Keratinocyte (primary cell): ENCODE results near the gene LRRIQ3. TPM values are rescaled to one million over a fixed set of nuclear protein-coding genes. Genes with fewer than 3 reads are reported as not detected.
A peak's percentile ranks its signal among the peaks of the same experiment; 100 is the strongest.
"Not testable (repeated sequence)": the region's sequence is repeated elsewhere in the genome, so short reads cannot be mapped to it uniquely, and the experiment has no call there.

Source experiments
- DNase-seq: peaks from one replicate; pipeline ENCODE4 v3.0.0-alpha.2; 2011; ENCODE audit warnings: low read depth, missing footprints, low spot score
- FAIRE-seq: peaks from 2 replicates; lab custom pipeline; 2011; peaks lifted over from hg19 to GRCh38; lab: Jason Lieb, UNC
- H2AFZ ChIP-seq: 2 replicates; pipeline ENCODE4 v1.6.0; 2012; ENCODE audit warnings: low read length, control low read depth, inconsistent platforms; ENCODE audit not compliant: control insufficient read depth
- H3K27ac ChIP-seq: 2 replicates; pipeline ENCODE4 v1.5.1; 2011; ENCODE audit warnings: low read length; ENCODE audit not compliant: control insufficient read depth, insufficient read depth
- H3K27me3 ChIP-seq: 3 replicates; pipeline ENCODE4 v1.6.0; 2011; ENCODE audit warnings: low read length; ENCODE audit not compliant: control insufficient read depth, insufficient read depth; ENCODE audit errors: extremely low read depth
- H3K36me3 ChIP-seq, 2 experiments: 2 replicates in 1 of 2; 3 replicates in 1 of 2; pipeline ENCODE4 v1.5.1; 2011; ENCODE audit warnings: low read length in 2 of 2, mild to moderate bottlenecking in 1 of 2; ENCODE audit not compliant: control insufficient read depth in 2 of 2, insufficient read depth in 2 of 2; ENCODE audit errors: extremely low read depth in 1 of 2
- H3K4me1 ChIP-seq: 3 replicates; pipeline ENCODE4 v1.5.1; 2011; ENCODE audit warnings: low read length; ENCODE audit not compliant: control insufficient read depth, insufficient read depth; ENCODE audit errors: extremely low read depth
- H3K4me2 ChIP-seq: 3 replicates; pipeline ENCODE4 v1.6.0; 2011; ENCODE audit warnings: low read depth, low read length; ENCODE audit not compliant: control insufficient read depth, insufficient read depth; ENCODE audit errors: extremely low read depth
- H3K4me3 ChIP-seq, 3 experiments: fragments of 200-600 bp in 1 of 3; sonication (generic) in 1 of 3; 2 replicates in 2 of 3; 3 replicates in 1 of 3; pipeline ENCODE4 v1.5.1; 2011 to 2016; ENCODE audit warnings: low read length in 3 of 3, mild to moderate bottlenecking in 3 of 3, control low read depth in 2 of 3, inconsistent platforms in 1 of 3, low read depth in 1 of 3, mixed read lengths in 1 of 3, mixed run types in 1 of 3, moderate library complexity in 1 of 3; ENCODE audit not compliant: control insufficient read depth in 2 of 3, insufficient read depth in 2 of 3; ENCODE audit errors: extremely low read depth in 1 of 3
- H3K79me2 ChIP-seq: 2 replicates; pipeline ENCODE4 v1.6.0; 2012; ENCODE audit warnings: low read length; ENCODE audit not compliant: control insufficient read depth, insufficient read depth
- H3K9ac ChIP-seq: 3 replicates; pipeline ENCODE4 v1.6.0; 2011; ENCODE audit warnings: low read length; ENCODE audit not compliant: control insufficient read depth, insufficient read depth; ENCODE audit errors: extremely low read depth
- H3K9me1 ChIP-seq: 3 replicates; pipeline ENCODE4 v1.6.0; 2011; ENCODE audit warnings: low read length; ENCODE audit not compliant: control insufficient read depth, insufficient read depth; ENCODE audit errors: extremely low read depth
- H3K9me3 ChIP-seq: 2 replicates; pipeline ENCODE4 v1.5.1; 2012; ENCODE audit warnings: low read depth, low read length; ENCODE audit not compliant: control insufficient read depth
- H4K20me1 ChIP-seq: 3 replicates; pipeline ENCODE4 v1.6.0; 2011; ENCODE audit warnings: low read length; ENCODE audit not compliant: control insufficient read depth, insufficient read depth; ENCODE audit errors: extremely low read depth
- CTCF ChIP-seq, 3 experiments: IDR thresholded peaks in 1 of 3; conservative IDR thresholded peaks in 1 of 3; optimal IDR thresholded peaks in 1 of 3; 2 replicates in 2 of 3; 3 replicates in 1 of 3; pipeline versions ENCODE3 to v1.5.1; 2011; ENCODE audit warnings: low read length in 3 of 3, mild to moderate bottlenecking in 3 of 3, moderate library complexity in 2 of 3, control low read depth in 1 of 3, inconsistent platforms in 1 of 3; ENCODE audit not compliant: insufficient read depth in 2 of 3; ENCODE audit errors: extremely low read depth in 1 of 3
- EZH2 ChIP-seq: IDR thresholded peaks from one replicate; pipeline ENCODE4 v1.6.1; 2012; ENCODE audit warnings: inconsistent platforms, mild to moderate bottlenecking, low read length, moderate library complexity
- dilution Hi-C: fragments of 300-500 bp; cut with MboI; formaldehyde crosslinking; loops from one replicate; pipeline ENCODE4 v1.7.0; 2020; ENCODE audit warnings: low sequenced_read_pairs; ENCODE audit not compliant: extremely low pct_ligation_motif_present
- polyA plus RNA-seq, 5 experiments: library from polyadenylated mRNA; depleted of rRNA in 3 of 5; stranded (reverse) in 3 of 5; stranded (forward) in 1 of 5; unstranded in 1 of 5; fragments of >200 nt; gene quantifications; 1 replicate in 1 of 5; 2 replicates in 3 of 5; 3 replicates in 1 of 5; pipeline versions ENCODE4 v1.2.1 to v1.2.3, GENCODE V29; 2011 to 2012; ENCODE audit warnings: missing spikeins in 2 of 5, low read depth in 1 of 5, low replicate concordance in 1 of 5

The LRRIQ3 gene
- polyA plus RNA-seq, 1 donor (not counting 4 experiments of a cell fraction or from before 2014, with no cell fraction given), result 1.8 TPM

GRCh38 chr1:74160046-74160445 lies 37.9 kb downstream of the LRRIQ3 start:
- Histone ChIP-seq H2AFZ (no peak overlapping the region), H3K4me1 (no peaks in the 10 kb centered on the region), H3K27ac (no peak overlapping the region), H3K4me3 (no peak overlapping the region), H3K9ac (no peak overlapping the region), H4K20me1 (no peaks in the 10 kb centered on the region), H3K9me3 (no peaks in the 10 kb centered on the region), H3K4me2 (no peak overlapping the region), H3K36me3 (no peaks in the 10 kb centered on the region), H3K27me3 (no peaks in the 10 kb centered on the region), H3K79me2 (no peaks in the 10 kb centered on the region), H3K9me1 (no peaks in the 10 kb centered on the region)
- TF ChIP-seq CTCF (optimal IDR thresholded peaks at IDR 0.05 in 1 of 3, IDR thresholded peaks at IDR 0.05 in 1 of 3, conservative IDR thresholded peaks at IDR 0.05 in 1 of 3; ENCODE audit: extremely low read depth in 1 of 3, insufficient read depth in 2 of 3, low read length in 3 of 3) (no peak), EZH2 (no peak)
- dilution Hi-C loops, result no loop called here
- DNase-seq (peak; percentile 21), FAIRE-seq (no peak)

GRCh38 chr1:74145086-74145485 lies 52.9 kb downstream of the LRRIQ3 start:
- Histone ChIP-seq H3K27me3 (no peaks in the 10 kb centered on the region), H3K9me1 (no peaks in the 10 kb centered on the region), H3K27ac (no peak overlapping the region), H3K36me3 (no peaks in the 10 kb centered on the region), H3K9me3 (no peaks in the 10 kb centered on the region), H3K4me1 (no peaks in the 10 kb centered on the region), H3K9ac (no peak overlapping the region), H3K4me3 (no peak overlapping the region), H3K4me2 (no peak overlapping the region), H4K20me1 (no peaks in the 10 kb centered on the region), H2AFZ (no peak overlapping the region), H3K79me2 (no peaks in the 10 kb centered on the region)
- dilution Hi-C loops, result no loop called here
- no peak for DNase-seq
- TF ChIP-seq CTCF (optimal IDR thresholded peaks at IDR 0.05 in 1 of 3, IDR thresholded peaks at IDR 0.05 in 1 of 3, conservative IDR thresholded peaks at IDR 0.05 in 1 of 3; ENCODE audit: extremely low read depth in 1 of 3, insufficient read depth in 2 of 3, low read length in 3 of 3) (no peak), EZH2 (no peak)
- no peak for FAIRE-seq

DNA sequence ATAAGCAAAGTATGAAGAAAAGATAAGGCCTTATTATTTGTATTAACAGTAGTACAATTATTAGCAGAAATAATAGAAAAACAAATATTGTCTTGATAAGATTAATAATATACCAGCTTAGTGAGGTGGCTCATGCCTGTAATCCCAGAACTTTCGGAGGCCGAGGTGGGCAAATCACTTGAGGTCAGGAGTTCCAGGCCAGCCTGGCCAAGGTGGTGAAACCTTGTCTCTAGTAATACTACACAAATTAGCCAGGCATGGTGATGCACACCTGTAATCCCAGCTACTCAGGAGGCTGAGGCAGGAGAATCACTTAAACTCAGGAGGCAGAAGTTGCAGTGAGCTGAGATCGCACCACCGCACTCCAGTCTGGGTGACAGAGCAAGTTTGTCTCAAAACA lies 80.6 kb downstream of the LRRIQ3 start:
- DNase-seq, H2AFZ ChIP-seq, H3K4me3 ChIP-seq, H3K36me3 ChIP-seq, FAIRE-seq, H3K9ac ChIP-seq, H4K20me1 ChIP-seq, H3K79me2 ChIP-seq, H3K4me2 ChIP-seq, H3K4me1 ChIP-seq, H3K9me3 ChIP-seq, H3K9me1 ChIP-seq, H3K27me3 ChIP-seq, dilution Hi-C loops, H3K27ac ChIP-seq: not testable (repeated sequence)
